Measurements from ENCODE around the gene CD24.

DNA sequence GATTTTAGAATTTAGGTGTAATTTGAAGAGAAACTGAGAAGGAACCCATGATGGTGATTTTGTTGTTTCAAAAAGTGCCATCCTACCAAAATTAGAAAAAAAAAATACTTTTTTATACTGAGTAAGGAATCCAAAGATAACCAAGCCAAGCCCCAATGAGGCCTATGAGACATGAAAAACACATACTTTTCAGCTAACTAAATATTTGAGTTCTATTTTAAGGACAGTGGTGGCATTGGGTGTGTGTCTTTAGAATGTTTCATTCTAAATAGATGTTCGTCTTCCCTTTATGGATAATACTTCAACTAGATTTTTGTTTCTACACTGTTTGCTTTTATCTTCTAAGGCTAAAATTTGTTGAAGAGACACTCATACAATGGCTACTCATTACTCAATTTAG, 9.6 kb downstream of the CD24 start:
- TF ChIP-seq CTCF (IDR thresholded peaks at IDR 0.05) (no peak), ZFX (IDR thresholded peaks at IDR 0.05; ENCODE audit: borderline replicate concordance) (no peak)

All from 22Rv1 (cell line).